COLO829 (cell line): ENCODE measurements around the gene TMEM50B.
"Not testable (repeated sequence)": the region's sequence is repeated elsewhere in the genome, so short reads cannot be mapped to it uniquely, and the experiment has no call there.

Source experiments
- DNase-seq: peaks from one replicate; pipeline ENCODE4 v3.0.0; 2012; ENCODE audit warnings: low spot score

The TMEM50B gene

GRCh38 chr21:33478182-33478581 is 1.6 kb downstream of the TMEM50B start:
- no peak for DNase-seq

DNA sequence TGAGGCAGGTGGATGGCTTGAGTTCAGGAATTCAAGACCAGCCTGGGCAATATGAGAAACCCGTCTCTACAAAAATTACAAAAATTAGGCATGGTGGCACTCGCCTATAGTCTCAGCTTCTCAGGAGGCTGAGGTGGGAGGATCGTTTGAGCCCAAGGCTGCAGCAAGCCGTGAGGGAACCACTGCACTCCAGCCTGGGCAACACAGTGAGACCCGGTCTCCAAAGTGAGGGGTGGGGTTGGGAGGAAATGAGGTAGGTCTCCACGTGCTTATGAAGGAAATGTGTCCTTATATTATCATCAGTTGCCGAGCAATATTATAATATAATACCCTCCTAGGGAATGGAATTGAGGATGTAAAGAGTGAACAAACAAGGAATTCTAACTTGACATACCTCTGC is 2.7 kb downstream of the TMEM50B start:
- no peak for DNase-seq

- no peak for DNase-seq
These were observed 6.4 kb downstream of the TMEM50B start for GRCh38 chr21:33473344-33473743.

DNA sequence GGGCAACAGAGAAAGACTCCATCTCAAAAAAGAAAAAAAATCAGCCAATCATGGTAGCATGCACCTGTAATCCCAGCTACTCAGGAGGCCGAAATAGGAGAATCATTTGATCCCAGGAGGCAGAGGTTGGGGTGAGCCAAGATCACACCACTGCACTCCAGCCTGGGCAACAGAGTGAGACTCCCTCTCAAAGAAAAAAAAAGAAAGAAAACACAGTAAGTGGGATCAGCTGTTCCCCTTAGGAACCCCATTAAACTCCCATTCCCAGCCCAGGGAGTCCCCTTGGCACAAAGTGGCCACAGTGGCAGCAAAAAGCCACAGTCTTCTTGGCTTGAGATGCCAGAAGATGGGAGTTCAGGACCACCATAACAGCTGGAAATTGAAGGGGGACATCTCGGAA is 9.1 kb downstream of the TMEM50B start:
- no peak for DNase-seq

DNA sequence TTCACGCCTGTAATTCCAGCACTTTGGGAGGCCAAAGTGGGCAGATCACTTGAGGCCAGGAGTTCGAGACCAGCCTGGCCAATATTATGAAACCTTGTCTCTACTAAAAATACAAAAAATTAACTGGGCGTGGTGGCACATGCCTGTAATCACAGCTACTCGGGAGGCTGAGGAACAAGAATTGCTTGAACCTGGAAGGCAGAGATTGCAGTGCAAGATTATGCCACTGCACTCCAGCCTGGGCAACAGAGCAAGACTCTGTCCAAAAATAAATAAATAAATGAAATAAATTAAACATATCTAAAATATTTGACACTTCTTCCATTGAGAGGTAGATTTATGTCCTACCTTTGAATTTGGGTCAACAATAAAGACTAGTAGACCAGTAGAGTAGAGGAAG is 10.6 kb downstream of the TMEM50B start:
- not testable (repeated sequence) for DNase-seq

GRCh38 chr21:33461538-33462250 is 18.1 kb downstream of the TMEM50B start:
- DNase-seq: no peak

GRCh38 chr21:33458861-33459260 is 20.9 kb downstream of the TMEM50B start:
- DNase-seq: no peak

DNA sequence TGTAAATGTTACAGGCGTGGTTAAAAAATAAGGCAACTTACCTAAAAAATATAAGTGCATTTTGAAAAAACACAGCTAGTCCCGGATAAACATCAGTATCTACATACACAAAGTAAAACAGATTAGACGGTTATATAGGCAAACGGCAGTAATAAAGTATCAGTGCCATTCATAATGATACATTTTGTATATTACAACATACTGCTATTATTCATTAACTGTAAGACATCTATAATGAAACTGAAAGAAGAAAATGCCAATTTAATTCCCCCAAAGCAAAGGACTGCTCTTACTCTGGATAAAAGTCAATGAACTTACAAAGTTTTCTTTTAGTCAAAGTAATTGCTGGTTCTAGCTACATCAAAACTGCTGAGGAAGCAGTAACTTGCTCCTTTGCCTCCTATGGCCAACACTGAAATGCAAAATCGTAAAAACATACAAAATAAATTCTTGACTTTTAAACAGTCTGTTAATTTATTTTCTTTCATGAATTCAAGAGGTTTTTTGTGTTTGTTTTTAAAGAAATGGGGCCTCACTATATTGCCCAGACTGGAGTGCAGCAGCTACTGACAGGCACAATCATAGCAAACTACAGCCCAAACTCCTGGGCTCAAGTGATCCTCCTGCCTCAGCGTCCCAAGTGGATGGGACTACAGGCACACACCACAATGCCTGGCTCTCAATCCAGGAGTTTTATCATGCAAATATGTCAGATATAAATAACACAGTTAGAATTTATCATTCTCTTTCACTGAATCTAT is 23.9 kb downstream of the TMEM50B start:
- no peak for DNase-seq

DNA sequence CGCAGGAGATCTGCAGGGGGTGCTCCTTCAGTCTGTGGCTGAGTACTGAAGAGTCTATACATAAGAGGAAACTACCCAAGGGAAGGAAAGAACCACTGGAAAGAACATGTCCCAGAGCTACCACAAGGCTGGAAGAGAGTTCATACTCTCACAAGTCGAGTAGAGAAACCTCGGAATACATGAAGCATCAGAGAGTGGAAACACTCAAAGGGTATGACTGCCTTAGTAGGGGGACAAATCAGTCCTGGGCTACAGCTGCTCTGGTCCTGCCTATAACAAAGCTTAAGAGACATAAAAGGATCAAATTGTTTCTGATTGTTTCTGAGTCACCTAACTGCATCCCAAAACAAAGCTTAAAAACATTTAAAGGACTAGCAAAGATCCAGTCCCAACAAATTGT is 27.4 kb downstream of the TMEM50B start:
- DNase-seq: no peak

GRCh38 chr21:33451634-33452071 is 28.1 kb downstream of the TMEM50B start:
- no peak for DNase-seq

DNA sequence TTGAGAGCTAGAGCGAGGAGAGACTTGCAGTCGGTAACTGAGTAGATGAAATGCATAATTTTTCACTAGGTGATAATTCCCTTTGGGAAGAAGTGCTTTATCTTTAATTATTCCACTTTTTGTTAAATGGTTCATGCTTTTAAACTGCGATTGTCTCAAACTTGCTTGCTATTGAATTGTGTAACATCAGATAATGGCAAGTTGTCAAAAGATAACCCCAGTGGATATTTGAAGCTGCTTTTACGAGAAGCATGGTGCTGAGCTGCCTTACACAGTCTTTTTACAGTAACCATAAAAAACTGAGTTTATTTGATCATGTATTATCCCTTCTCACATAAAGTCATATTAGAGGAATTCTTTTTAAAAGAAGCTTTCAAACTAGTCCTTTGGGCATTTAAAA is 30.2 kb downstream of the TMEM50B start:
- DNase-seq: no peak

GRCh38 chr21:33446620-33447019 is 33.2 kb downstream of the TMEM50B start:
- DNase-seq: not testable (repeated sequence)

DNA sequence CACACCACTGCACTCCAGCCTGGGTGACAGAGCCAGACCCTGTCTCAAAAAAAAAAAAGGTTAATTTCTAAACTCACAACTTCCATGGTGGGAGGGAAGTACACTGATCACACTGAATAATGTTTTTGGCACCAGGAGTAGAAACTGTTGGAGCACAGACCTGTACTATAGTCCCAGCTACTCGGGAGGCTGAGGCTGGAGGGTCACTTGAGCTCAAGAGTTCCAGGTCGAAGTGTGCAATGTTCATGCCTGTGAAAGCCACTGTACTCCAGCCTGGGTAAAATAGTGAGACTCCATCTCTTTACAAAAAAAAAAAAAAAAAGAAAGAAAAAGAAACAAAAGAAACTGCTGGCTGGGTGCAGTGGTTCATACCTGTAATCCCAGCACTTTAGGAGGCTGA is 35.3 kb downstream of the TMEM50B start:
- no peak for DNase-seq

DNA sequence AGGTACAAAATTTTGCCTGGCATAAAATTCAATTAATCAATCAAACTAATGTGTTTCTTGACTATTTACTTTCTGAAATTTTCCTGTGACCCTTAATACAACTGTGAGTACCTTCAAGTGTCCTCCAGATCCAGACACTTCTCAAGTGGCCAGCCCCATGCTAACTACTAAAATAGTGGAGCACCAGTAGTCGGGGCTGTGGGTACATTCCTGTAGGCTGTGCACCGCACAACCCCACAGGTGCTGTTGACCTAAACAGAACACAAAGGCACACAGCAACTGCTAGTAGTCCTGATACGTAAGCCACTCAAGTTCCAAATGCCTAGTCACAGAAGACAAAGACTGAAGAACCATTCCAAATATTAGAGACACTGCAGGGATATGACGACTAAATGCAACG is 36.6 kb downstream of the TMEM50B start:
- DNase-seq: no peak

DNA sequence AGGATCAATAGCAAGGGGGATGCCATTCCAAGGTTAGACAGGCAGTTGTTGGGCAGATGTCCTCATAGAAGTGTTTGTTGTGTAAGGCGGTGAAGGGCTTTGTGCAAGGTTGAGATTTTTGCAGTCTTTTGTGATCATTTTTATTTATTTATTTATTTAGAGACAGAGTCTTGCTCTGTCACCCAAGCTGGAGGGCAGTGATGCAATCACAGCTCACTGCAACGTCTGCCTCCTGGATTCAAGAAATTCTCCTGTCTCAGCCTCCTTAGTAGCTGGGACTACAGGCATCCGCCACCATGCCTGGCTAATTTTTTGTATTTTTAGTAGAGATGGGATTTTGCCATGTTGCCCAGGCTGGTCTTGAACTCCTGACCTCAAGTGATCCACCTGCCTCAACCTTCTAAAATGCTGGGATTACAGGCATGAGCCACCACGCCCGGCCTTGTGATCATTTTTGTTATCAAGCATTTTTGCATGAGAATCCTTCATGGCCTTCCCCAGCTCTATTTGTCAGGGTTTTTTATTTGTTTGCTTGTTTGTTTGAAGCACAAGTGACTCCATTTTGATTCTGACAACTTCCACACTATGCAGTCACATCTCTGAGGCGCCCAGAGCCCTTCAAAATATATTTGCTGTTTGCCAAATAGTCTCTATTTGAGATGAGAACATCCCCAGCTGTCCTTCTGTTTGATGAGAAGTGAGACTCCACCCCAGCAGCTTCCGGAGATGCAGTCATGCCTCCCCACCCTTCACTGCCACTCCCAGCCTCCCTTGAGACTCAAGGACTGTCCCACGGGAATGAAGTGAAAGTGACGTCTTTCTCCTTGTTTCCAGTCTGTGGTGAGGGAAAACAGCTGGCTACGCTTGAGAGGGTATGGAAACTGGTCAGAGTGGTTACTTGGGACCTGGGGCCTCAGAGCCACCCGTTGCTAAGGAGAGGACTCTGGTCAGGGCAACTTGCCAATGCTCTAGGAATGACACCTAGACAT is 38.0 kb downstream of the TMEM50B start:
- peak; percentile 62 for DNase-seq

GRCh38 chr21:33437140-33437539 is 42.6 kb downstream of the TMEM50B start:
- DNase-seq: no peak

- peak; percentile 97 for DNase-seq
These were observed 44.9 kb downstream of the TMEM50B start for GRCh38 chr21:33434770-33435360.

- peak; percentile 49 for DNase-seq
These were observed 46.2 kb downstream of the TMEM50B start for GRCh38 chr21:33433425-33434114.

- no peak for DNase-seq
These were observed 46.8 kb downstream of the TMEM50B start for GRCh38 chr21:33433001-33433400.

GRCh38 chr21:33432496-33432895 is 47.3 kb downstream of the TMEM50B start:
- DNase-seq: no peak

DNA sequence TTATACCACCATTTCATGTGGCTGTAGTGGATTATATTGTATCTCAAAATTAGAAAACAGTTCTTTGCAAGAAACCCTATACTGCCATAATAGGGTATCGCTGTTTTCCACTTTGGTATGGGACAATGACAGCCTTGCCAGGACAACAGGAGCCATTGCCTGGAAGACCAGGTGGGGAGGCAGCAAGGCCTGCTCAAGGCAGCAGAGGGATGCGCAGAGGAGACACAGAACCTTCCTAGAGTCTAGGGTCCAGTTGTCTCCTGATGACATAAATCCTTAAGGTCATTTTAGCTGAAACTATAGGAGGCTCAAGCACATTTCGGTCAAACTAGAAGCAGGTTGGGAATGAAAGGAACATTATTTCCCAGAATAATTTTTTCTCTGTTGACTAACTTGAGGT is 48.9 kb downstream of the TMEM50B start:
- DNase-seq: no peak
